Calu3 (cell line): Measurements from ENCODE around the gene CLIC1. TPM values are rescaled to one million over a fixed set of nuclear protein-coding genes. Genes with fewer than 3 reads are reported as not detected.
A peak's percentile ranks its signal among the peaks of the same experiment; 100 is the strongest.

ENCODE experiments used
- BruUV-seq: library from RNA; stranded (reverse); fragments of 400-500 nt; replicated peaks from 2 replicates; lab custom pipeline; 2021; lab: Mats Ljungman, UMichigan
- CTCF ChIA-PET: fragments of 300-600 bp; sonication (Branson Sonifier 250); formaldehyde crosslinking; loops from one replicate; lab custom pipeline; 2022; ENCODE audit warnings: antibody characterized with exemption; lab: Charles Lee
- DNase-seq: peaks from one replicate; pipeline ENCODE4 v3.0.0; 2022
- H3K27ac Mint-ChIP-seq: one replicate; pipeline ENCODE4 v1.8.0; 2022; ENCODE audit warnings: mixed read lengths; ENCODE audit not compliant: unreplicated experiment
- H3K27me3 Mint-ChIP-seq: one replicate; pipeline ENCODE4 v1.8.0; 2022; ENCODE audit warnings: mixed read lengths; ENCODE audit not compliant: unreplicated experiment
- H3K36me3 Mint-ChIP-seq: one replicate; pipeline ENCODE4 v1.8.0; 2022; ENCODE audit warnings: mild to moderate bottlenecking, moderate library complexity, mixed read lengths; ENCODE audit not compliant: insufficient read depth, unreplicated experiment
- H3K4me1 Mint-ChIP-seq: one replicate; pipeline ENCODE4 v1.8.0; 2022; ENCODE audit warnings: mild to moderate bottlenecking, low read depth, mixed read lengths; ENCODE audit not compliant: unreplicated experiment
- H3K4me3 Mint-ChIP-seq: one replicate; pipeline ENCODE4 v1.8.0; 2022; ENCODE audit warnings: mild to moderate bottlenecking, low read depth, moderate library complexity, mixed read lengths; ENCODE audit not compliant: unreplicated experiment
- H3K9me3 Mint-ChIP-seq: one replicate; pipeline ENCODE4 v1.8.0; 2022; ENCODE audit warnings: low read depth, mixed read lengths; ENCODE audit not compliant: unreplicated experiment
- CTCF ChIP-seq: fragments of 200-600 bp; IDR thresholded peaks from one replicate; pipeline ENCODE4 v1.8.0; 2022; ENCODE audit warnings: antibody characterized with exemption; ENCODE audit not compliant: unreplicated experiment
- intact Hi-C: fragments of 100-400 bp; cut with micrococcal nuclease; formaldehyde crosslinking; loops from one replicate; pipeline ENCODE4 v1.10.0; 2022; ENCODE audit not compliant: unreplicated experiment
- total RNA-seq: library from RNA; stranded (reverse); gene quantifications from 2 replicates; pipeline ENCODE4 v1.2.3, GENCODE V29; 2022

The CLIC1 gene
- total RNA-seq, 1 experiment from 2014 or later: 943 TPM

GRCh38 chr6:31736768-31737314, 511 bp upstream of the CLIC1 start:
- H3K36me3 Mint-ChIP-seq: peaks cover 99% of the 10 kb centered on the region
- H3K27ac Mint-ChIP-seq: peak overlapping the region; percentile 94
- intact Hi-C loops: loop anchor here (5.0 kb wide), 1 partner anchor 35 kb away; the partner anchor contains the start of gene ABHD16A
- no peaks in the 10 kb centered on the region for H3K27me3 Mint-ChIP-seq
- no peaks in the 10 kb centered on the region for H3K9me3 Mint-ChIP-seq
- peaks cover 63% of the 10 kb centered on the region for H3K4me1 Mint-ChIP-seq
- peak overlapping the region; percentile 98 for H3K4me3 Mint-ChIP-seq
- no TSS peak for BruUV-seq
- no peak for TF ChIP-seq CTCF
- CTCF ChIA-PET: interaction anchor here (0.6 to 3.4 kb wide), 9 partner anchors 33 to 196 kb away, joined by 3 to 16 read pairs (median 4); partner anchors contain the start of genes BAG6, DDX39B and LSM2
- no peak for DNase-seq

- BruUV-seq: no TSS peak
- H3K4me3 Mint-ChIP-seq: peak overlapping the region; percentile 98
- no peaks in the 10 kb centered on the region for H3K9me3 Mint-ChIP-seq
- CTCF ChIA-PET: interaction anchor here (0.6 to 1.6 kb wide), 9 partner anchors 12 to 185 kb away, joined by 3 to 5 read pairs (median 3); partner anchors contain the start of genes ABHD16A and MPIG6B
- H3K27ac Mint-ChIP-seq: peak overlapping the region; percentile 94
- peak; percentile 77 for DNase-seq
- TF ChIP-seq CTCF: no peak
- intact Hi-C loops: loop anchor here (5.0 kb wide), 1 partner anchor 33 kb away; the partner anchor contains the start of gene ABHD16A
- H3K27me3 Mint-ChIP-seq: no peaks in the 10 kb centered on the region
- peaks cover 60% of the 10 kb centered on the region for H3K4me1 Mint-ChIP-seq
- H3K36me3 Mint-ChIP-seq: peaks cover 99% of the 10 kb centered on the region
These were observed 1.4 kb downstream of the CLIC1 start for GRCh38 chr6:31734821-31735406.

- H3K9me3 Mint-ChIP-seq: no peaks in the 10 kb centered on the region
- BruUV-seq: no TSS peak
- intact Hi-C loops: no loop called here
- peaks cover 57% of the 10 kb centered on the region for H3K4me1 Mint-ChIP-seq
- DNase-seq: no peak
- peaks cover 99% of the 10 kb centered on the region for H3K36me3 Mint-ChIP-seq
- CTCF ChIA-PET: interaction anchor here (1.0 to 1.6 kb wide), 4 partner anchors 12 to 45 kb away, joined by 3 to 5 read pairs (median 4); partner anchors contain the start of gene MPIG6B
- H3K27me3 Mint-ChIP-seq: no peaks in the 10 kb centered on the region
- no peak for TF ChIP-seq CTCF
- H3K27ac Mint-ChIP-seq: peak overlapping the region; percentile 94
- peak overlapping the region; percentile 98 for H3K4me3 Mint-ChIP-seq
These were observed 2.0 kb downstream of the CLIC1 start for GRCh38 chr6:31734247-31734820.

- Mint-ChIP-seq H3K4me3 (peak overlapping the region; percentile 98), H3K9me3 (no peaks in the 10 kb centered on the region), H3K36me3 (peaks cover 99% of the 10 kb centered on the region), H3K27ac (peak overlapping the region; percentile 94), H3K27me3 (no peaks in the 10 kb centered on the region), H3K4me1 (peaks cover 51% of the 10 kb centered on the region)
- no peak for TF ChIP-seq CTCF
- no TSS peak for BruUV-seq
- intact Hi-C loops: no loop called here
- CTCF ChIA-PET: interaction anchor here (0.7 kb wide), 1 partner anchor 197 kb away, joined by 3 read pairs; no protein-coding TSS in a partner anchor
- DNase-seq: no peak
These were observed 2.6 kb downstream of the CLIC1 start for GRCh38 chr6:31733734-31734133.
